ENCODE data around the gene VAMP4. TPM values are rescaled to one million over a fixed set of nuclear protein-coding genes. Genes with fewer than 3 reads are reported as not detected.

Gene VAMP4
- total RNA-seq, 1 experiment from 2014 or later, result 4.2 TPM

GRCh38 chr1:171730052-171730451 is 11.8 kb downstream of the VAMP4 start:
- H3K18ac ChIP-seq (ENCODE audit: insufficient read length, low read depth, low read length), result no peak overlapping the region
- H3K4me2 ChIP-seq (ENCODE audit: insufficient read depth, insufficient read length, low read length), result no peak overlapping the region
- no peak overlapping the region for H2BK120ac ChIP-seq (ENCODE audit: low read depth, low read length, poor library complexity, severe bottlenecking)
- H3K27me3 ChIP-seq (ENCODE audit: insufficient read depth, low read length), result no peaks in the 10 kb centered on the region
- peaks cover 7 to 12% (median 10%) of the 10 kb centered on the region in 3 experiments; a peak in 5 of 7 replicates for H3K36me3 Mint-ChIP-seq (ENCODE audit: insufficient read depth in 1 of 3, low read depth in 3 of 3)
- no peak overlapping the region for H3K4ac ChIP-seq (ENCODE audit: low read depth, low read length)
- H4K5ac ChIP-seq (ENCODE audit: insufficient read length, low read depth, low read length), result no peak overlapping the region
- no peaks in the 10 kb centered on the region for H3K23me2 ChIP-seq (ENCODE audit: insufficient read length, low read depth, low read length, poor library complexity, severe bottlenecking)
- H3K9me3 ChIP-seq (ENCODE audit: control insufficient read depth, low read depth, low read length), result no peaks in the 10 kb centered on the region
- H3T11ph ChIP-seq (ENCODE audit: low read length), result no peak overlapping the region
- no peaks in the 10 kb centered on the region for H3K4me1 Mint-ChIP-seq
- H3K27ac Mint-ChIP-seq, result no peak overlapping the region
- no peaks in the 10 kb centered on the region for H3K79me2 ChIP-seq (ENCODE audit: insufficient read depth, low read length)
- H3K79me1 ChIP-seq (ENCODE audit: insufficient read depth, low read depth, low read length, poor library complexity, severe bottlenecking), result no peaks in the 10 kb centered on the region
- no peak overlapping the region for H2AK5ac ChIP-seq (ENCODE audit: insufficient read length, low read length)
- no peak for DNase-seq
- no peak overlapping the region for H3K14ac ChIP-seq (ENCODE audit: insufficient read depth, low read length)
- no peaks in the 10 kb centered on the region for H3K4me1 ChIP-seq (ENCODE audit: insufficient read depth, low read length)
- no peak overlapping the region for H2BK12ac ChIP-seq (ENCODE audit: insufficient read length, low read depth, low read length)
- H3K9me3 Mint-ChIP-seq, result no peaks in the 10 kb centered on the region
- H2AFZ ChIP-seq (ENCODE audit: low read length), result no peak overlapping the region
- no peak for TF ChIP-seq CTCF (conservative IDR thresholded peaks at IDR 0.05)
- no peaks in the 10 kb centered on the region for H3K27me3 Mint-ChIP-seq (ENCODE audit: low read depth)
- H3K56ac ChIP-seq (ENCODE audit: insufficient read length, low read depth, low read length), result no peak overlapping the region
- no peak overlapping the region for H3K9ac ChIP-seq (ENCODE audit: extremely low read depth, insufficient read length, low read length)
- H3K23ac ChIP-seq (ENCODE audit: insufficient read length, low read depth, low read length), result no peak overlapping the region
- no peak overlapping the region for H3K27ac ChIP-seq (ENCODE audit: insufficient read length, low read depth, low read length)
- no peak overlapping the region for H3K4me3 Mint-ChIP-seq
- H2BK20ac ChIP-seq (ENCODE audit: low read depth, low read length, poor library complexity, severe bottlenecking), result no peak overlapping the region
- no peak overlapping the region for H2BK5ac ChIP-seq (ENCODE audit: insufficient read length, low read length)
- no peak overlapping the region for H4K8ac ChIP-seq (replicated peaks; ENCODE audit: insufficient read length, low read depth, low read length)
- H4K20me1 ChIP-seq (ENCODE audit: control insufficient read depth, insufficient read depth, insufficient read length), result no peaks in the 10 kb centered on the region
- no peak overlapping the region for H4K91ac ChIP-seq (ENCODE audit: insufficient read length, low read depth, low read length)
- H2BK15ac ChIP-seq (ENCODE audit: low read depth, low read length), result no peak overlapping the region
